HG02763 (cell line): ENCODE measurements around the gene PCDHGA5.
"Not testable (repeated sequence)": the region's sequence is repeated elsewhere in the genome, so short reads cannot be mapped to it uniquely, and the experiment has no call there.

Experiments used
- ATAC-seq: cut with Tn5 transposase; IDR thresholded peaks from one replicate; pipeline ENCODE4 v1.9.1; 2021; ENCODE audit warnings: mild to moderate bottlenecking, moderate library complexity; ENCODE audit not compliant: unreplicated experiment

Gene PCDHGA5

DNA sequence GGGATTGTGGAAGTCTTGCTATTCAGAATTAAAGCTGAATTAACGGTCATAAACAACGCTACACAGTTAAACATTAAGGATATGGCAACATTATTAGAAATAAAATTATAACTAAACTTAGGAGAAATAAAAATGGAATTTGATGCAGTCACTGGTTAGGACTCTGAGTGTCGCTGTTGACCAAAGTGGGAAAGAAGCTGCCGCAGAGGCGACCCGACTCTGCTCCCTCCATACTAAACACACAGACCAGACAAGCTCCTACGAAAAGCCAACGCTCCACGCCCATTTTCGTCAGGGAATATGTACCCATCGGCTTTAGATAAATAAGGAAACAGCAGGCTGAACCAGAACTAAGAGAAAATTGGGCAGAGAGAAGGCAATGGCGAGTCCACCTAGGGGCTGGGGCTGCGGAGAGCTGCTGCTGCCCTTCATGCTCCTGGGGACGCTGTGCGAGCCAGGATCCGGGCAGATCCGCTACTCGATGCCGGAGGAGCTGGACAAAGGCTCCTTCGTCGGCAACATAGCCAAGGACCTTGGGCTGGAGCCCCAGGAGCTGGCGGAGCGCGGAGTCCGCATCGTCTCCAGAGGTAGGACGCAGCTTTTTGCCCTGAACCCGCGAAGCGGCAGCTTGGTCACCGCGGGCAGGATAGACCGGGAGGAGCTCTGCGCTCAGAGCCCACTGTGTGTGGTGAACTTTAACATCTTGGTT, at the start of gene PCDHGA5:
TSS of gene PCDHGA5 (plus strand) at position 211 of the 709 bp plus-strand sequence. CDS start at position 380, 169 bp downstream.
- ATAC-seq: no peak

DNA sequence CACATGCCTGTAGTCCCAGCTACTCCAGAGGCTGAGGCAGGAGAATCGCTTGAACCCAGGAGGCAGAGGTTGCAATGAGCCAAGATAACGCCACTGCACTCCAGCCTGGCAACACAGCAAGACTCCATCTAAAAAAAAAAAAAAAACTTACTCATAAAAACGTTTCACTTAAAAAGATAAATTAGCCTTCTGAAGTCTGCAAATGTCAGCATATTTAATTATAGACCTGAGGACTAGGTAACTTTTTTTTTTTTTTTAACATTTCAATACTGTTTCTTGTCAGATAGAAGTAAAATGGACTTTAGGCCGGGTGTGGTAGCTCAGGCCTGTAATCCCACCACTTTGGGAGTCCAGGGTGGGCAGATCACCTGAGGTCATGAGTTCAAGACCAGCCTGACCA, 47.0 kb upstream of the PCDHGA5 start:
- not testable (repeated sequence) for ATAC-seq

DNA sequence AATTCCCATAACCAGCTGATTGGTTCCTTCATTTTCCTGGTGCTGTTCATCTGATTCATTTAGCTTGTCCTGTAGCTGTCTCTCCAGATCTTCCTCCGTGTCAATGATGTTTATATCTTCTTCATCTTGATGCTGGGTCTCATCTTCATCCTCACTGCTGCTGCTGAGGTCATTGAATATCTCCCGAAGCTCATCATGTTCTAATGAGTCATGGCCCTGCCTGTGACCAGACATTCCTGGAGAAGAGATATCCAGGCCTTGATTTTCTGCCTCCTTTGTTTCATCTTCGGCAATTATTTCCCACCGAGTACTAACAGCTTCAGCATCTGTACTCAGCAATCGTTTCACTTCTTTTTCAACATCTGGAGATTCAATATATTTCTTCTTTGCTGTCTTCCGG, 44.8 kb upstream of the PCDHGA5 start:
- ATAC-seq: no peak

DNA sequence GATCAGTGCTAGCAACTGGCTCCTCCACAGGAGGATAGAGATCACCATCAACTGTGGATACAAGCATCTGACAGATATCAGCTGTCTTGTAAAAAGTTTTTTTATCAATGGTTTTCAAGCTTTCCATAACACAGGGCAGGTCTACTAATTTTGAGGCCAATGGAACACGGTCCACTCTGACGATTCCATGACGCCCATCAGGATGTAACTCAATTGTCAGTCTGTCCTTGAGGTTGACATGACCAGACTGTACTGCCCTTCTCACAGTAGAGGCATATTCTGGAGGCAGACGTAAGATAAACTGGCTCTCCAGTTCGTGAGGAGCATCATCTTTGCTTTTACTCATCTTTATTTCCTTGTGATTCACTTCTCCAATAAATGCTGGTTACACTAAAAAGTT, 44.3 kb upstream of the PCDHGA5 start:
- no peak for ATAC-seq

DNA sequence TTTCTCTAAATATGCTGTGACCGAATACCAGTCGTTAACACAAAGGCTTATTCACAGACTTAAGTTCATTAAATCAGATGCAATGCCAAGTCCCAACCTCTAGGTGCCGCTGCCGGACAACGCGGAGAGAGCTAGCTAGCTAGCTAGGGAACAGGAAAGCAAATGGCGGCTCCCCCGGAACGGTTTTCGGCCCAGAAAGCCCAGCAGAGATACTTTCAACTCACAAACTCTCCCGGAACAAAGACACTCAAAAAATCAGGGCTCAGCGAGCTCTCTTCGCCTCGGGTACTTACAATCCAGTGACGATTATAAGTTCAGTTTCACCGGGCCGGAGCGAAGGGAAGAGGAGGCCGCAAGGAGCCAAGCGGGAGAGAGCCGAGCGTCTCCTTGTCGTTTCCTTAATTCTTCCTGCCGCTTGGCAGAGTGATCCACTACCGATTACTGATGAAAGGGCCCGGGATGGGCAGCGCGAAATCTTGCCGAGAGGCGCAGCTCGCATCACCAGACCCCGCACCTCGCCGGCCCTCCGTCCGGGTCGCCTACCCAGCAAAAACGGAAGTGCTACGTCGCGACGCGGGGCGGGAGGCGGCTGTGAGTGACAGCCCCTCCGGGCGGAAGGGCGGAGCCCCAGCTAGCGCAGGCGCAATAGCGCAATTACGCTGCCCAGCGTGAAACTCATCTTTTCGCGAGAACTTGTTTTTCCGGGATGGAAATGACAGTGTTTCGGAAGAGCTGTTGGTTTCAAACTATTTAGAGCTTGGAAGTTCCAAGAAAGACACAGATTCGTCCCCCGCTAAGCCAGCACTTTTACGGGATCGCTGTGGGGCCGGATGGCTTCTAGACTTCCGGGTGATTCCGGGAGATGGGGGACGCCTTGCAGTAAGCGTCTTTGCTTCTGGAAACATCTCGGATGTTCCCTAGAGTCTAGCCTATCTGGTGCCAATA, 43.5 kb upstream of the PCDHGA5 start, which contains the start of gene TAF7:
TSS of gene TAF7 (minus strand) at position 560 of the 945 bp plus-strand sequence. CDS start 740 bp downstream, outside the sequence.
- ATAC-seq: peak; percentile 96

DNA sequence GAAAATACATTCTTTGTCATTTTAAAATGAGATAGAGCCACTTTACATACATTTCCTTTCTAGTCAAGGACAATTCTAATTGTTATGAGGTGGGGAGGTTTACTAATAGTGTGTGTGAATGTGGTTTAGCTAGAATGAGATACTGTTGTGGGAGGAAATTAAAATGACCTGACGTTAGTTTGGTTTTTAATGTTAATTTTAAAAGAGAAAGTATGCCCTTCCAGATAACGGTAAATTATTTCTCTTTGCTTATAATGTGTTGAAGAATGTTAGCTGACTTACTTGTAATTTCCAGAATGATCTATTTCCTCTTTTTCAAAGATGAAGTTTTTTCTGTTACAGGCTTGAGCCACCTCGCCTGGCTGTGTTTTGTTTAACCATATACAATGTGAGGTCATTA, 41.7 kb upstream of the PCDHGA5 start:
- ATAC-seq: no peak

DNA sequence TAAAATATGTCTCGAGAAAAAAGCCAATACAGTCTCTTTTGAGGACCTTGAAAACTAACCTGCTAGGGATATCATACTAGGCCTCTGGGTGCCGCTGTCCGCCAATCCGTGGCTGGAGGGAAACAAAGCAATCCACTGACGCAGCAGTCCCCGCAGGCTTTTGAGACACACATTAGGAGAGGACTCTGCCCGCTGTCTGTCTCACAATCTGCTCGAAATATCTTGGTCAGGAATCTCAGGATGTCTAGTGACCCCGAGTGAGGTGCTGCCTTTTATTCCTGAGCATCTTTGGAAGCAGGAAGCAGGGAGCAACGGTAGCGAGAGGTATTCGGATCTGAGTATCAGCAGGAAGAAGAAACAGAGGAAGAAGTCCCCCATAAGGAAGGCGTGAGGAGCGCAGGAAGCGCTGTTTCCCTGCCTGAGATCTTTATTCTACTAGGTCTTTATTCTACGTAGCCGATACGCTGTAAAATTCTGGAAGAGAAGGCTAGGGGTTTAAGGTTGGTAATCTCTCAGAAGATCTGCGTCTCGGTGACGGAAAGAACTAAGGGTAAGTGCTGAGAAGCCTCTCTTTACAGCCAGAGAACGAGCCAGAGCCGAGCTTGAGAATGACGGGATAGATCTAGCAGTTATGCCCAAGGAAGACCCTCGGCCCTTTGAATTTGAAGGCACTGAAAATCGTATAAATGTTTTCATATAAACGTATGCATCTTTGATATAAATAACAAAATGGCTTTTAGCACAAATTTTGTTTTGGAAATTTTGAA, 37.7 kb upstream of the PCDHGA5 start:
- peak; percentile 89 for ATAC-seq

DNA sequence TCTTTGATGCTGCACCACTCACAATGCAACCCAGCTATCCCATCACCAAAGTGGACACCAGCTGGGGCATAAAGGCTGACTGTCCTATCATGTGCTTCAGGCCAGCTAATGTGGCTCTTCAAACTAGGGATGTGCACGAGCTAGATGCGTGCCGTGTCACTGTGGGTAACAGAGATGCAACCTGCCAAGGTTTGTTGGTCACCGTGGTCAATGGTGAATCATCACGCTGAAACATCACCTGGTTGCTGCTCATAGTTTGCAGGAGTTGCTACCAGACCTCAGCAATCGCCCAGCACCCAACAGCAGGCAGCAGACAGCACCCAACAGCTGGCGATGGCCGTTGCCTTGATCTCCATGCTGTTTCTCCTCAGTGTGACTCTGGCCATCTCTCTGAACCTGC, 35.7 kb upstream of the PCDHGA5 start:
- ATAC-seq: no peak

DNA sequence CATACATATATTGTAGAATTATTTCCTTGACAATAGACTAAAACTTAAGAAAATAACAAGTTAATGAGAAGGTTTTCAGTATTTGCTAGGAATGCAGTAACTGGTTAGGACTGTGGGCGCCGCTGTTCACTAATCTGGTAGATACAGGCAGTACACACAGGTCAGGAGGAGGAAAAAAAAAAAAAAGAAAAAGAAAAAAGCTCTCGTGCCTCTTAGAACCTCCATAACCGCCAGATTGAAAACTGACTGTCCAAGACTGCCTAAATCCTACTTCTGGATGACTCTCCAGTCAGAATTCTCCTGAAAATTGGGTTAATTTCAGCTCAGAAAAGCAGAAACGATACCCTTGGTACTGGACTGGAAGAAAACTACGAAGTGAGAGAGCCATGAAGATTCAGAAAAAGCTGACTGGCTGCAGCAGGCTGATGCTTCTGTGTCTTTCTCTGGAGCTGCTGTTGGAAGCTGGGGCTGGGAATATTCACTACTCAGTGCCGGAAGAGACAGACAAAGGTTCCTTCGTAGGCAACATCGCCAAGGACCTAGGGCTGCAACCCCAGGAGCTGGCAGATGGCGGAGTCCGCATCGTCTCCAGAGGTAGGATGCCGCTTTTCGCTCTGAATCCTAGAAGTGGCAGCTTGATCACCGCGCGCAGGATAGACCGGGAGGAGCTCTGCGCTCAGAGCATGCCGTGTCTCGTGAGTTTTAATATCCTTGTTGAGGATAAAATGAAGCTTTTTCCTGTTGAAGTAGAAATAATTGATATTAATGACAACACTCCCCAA, 33.5 kb upstream of the PCDHGA5 start, which contains the start of gene PCDHGA1:
TSS of gene PCDHGA1 (plus strand) at position 216 of the 782 bp plus-strand sequence.
- no peak for ATAC-seq

DNA sequence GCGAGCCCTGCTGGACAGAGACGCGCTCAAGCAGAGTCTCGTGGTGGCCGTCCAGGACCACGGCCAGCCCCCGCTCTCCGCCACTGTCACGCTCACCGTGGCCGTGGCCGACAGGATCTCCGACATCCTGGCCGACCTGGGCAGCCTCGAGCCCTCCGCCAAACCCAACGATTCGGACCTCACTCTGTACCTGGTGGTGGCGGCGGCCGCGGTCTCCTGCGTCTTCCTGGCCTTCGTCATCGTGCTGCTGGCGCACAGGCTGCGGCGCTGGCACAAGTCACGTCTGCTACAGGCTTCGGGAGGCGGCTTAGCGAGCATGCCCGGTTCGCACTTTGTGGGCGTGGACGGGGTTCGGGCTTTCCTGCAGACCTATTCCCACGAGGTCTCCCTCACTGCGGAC, 31.4 kb upstream of the PCDHGA5 start:
- not testable (repeated sequence) for ATAC-seq

DNA sequence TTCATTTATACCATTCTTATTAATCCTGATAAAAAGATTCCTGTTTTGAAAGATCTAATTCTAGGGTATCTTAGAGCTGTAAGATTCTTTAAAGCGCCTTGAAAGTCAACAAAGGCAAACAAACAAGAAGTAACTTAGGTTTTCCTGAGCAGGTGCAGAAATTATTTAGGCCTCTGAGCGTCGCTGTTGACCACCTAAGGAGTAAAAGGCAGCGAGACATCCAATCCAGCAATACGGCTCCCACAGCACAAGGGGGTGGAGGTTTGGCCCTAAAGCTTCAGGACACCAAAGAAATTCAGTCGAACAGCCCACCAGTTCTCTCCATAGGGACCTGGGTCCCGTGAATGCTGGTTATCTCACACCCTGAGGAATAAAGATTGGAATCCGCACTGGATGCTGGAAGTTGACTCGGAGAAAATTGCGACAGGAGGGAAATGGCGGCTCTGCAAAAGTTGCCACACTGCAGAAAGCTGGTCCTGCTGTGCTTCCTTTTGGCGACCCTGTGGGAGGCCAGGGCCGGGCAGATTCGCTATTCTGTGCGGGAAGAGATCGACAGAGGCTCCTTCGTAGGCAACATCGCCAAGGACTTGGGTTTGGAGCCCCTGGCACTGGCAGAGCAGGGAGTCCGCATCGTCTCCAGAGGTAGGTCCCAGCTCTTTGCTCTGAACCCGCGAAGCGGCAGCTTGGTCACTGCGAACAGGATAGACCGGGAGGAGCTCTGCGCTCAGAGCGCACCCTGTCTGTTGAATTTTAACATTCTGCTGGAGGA, 25.2 kb upstream of the PCDHGA5 start, which contains the start of gene PCDHGA2:
TSS of gene PCDHGA2 (plus strand) at position 223 of the 769 bp plus-strand sequence.
- no peak for ATAC-seq

DNA sequence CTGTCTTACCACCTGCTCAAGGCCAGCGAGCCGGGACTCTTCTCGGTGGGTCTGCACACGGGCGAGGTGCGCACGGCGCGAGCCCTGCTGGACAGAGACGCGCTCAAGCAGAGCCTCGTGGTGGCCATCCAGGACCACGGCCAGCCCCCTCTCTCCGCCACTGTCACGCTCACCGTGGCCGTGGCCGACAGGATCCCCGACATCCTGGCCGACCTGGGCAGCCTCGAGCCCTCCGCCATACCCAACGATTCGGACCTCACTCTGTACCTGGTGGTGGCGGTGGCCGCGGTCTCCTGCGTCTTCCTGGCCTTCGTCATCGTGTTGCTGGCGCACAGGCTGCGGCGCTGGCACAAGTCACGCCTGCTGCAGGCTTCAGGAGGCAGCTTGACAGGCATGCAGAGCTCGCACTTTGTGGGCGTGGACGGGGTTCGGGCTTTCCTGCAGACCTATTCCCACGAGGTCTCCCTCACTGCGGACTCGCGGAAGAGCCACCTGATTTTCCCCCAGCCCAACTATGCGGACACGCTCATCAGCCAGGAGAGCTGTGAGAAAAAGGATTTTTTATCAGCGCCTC, 23.1 kb upstream of the PCDHGA5 start:
- ATAC-seq: not testable (repeated sequence)

DNA sequence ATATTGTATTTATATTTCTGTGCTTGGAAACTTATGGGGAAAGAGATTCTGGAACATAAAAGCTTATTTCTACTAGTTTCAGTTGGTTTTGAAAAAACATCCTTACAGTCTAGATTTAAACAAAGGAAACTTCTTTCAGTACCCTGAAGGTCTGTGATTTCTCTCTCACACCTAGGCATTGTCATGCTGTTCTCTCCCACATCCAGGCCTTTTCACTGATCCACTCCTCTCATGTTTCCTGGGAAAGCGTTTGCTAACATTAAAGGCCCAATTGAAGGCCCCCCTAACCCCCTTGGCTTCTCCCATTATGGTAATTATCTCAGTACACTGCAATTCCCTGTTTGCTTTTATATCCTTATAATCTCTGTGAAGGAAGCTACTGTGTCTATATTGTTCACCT, 21.2 kb upstream of the PCDHGA5 start:
- ATAC-seq: no peak

DNA sequence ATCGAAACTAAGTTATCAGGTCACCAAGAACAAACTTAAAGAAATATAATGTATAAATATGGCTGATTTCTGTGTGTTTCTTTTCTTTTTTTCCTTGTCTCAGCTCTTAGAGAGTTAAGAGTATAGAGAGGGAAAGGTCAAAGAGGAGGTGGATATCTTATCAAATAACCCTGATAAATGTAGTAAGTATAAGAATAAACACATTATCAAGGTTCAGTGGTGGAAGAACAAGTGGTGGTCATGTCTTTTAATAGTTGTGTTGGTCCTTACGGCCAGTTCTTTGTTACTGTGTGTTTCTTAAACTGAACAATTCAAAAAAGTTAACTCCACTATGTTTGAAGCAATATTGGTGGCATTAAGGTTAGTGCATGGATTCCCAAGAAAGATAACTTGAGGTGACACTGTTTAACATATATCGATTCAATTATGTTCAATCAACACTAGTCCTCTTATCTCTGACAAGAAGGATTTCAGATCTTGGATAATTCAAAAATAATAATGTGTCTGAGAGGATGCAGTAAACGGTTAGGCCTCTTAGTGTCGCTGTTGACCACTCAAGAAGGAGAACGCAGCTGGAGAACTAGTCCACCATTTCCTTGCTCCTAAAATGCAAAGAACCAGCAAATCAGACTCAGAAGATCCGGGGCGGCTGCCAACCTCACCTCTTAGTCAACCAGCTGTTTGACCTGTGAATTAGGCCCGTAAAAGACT, 20.6 kb upstream of the PCDHGA5 start, which contains the start of gene PCDHGA3:
TSS of gene PCDHGA3 (plus strand) at position 588 of the 711 bp plus-strand sequence. CDS start 205 bp downstream, outside the sequence.
- ATAC-seq: no peak

DNA sequence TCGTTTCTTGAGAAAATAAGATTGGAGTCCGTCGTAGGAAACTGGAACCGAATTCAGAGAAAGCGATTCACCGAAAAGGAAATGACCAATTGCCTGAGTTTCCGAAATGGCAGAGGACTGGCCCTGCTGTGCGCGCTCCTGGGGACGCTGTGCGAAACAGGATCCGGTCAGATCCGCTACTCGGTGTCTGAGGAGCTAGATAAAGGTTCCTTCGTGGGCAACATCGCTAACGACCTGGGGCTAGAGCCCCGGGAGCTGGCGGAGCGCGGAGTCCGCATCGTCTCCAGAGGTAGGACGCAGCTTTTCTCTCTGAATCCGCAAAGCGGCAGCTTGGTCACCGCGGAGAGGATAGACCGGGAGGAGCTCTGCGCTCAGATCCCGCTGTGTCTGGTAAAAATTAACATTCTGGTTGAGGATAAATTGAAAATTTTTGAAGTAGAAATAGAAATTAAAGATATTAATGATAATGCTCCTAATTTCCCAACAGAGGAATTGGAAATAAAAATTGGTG, 20.0 kb upstream of the PCDHGA5 start:
- ATAC-seq: no peak

DNA sequence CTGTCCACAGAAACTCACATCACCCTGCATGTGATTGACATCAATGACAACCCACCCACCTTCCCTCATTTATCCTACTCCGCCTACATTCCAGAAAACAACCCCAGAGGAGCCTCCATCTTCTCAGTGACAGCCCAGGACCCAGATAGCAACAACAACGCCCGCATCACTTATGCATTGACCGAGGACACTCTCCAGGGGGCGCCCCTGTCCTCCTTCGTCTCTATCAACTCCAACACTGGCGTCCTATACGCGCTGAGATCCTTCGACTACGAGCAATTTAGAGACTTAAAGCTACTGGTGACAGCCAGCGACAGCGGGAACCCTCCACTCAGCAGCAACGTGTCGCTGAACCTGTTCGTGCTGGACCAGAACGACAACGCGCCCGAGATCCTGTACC, 18.6 kb upstream of the PCDHGA5 start:
- ATAC-seq: no peak

DNA sequence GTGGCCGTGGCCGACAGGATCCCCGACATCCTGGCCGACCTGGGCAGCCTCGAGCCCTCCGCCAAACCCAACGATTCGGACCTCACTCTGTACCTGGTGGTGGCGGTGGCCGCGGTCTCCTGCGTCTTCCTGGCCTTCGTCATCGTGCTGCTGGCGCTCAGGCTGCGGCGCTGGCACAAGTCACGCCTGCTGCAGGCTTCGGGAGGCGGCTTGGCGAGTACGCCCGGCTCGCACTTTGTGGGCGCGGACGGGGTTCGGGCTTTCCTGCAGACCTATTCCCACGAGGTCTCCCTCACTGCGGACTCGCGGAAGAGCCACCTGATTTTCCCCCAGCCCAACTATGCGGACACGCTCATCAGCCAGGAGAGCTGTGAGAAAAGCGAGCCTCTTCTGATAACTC, 17.9 kb upstream of the PCDHGA5 start:
- not testable (repeated sequence) for ATAC-seq
